ENCODE results near the gene GNE.

The GNE gene

GRCh38 chr9:36292641-36293040 lies 34.4 kb upstream of the GNE start:
- H3K4me1 ChIP-seq (ENCODE audit: control insufficient read depth, insufficient read depth, low read length, poor library complexity, severe bottlenecking), result no peaks in the 10 kb centered on the region
- H3K4me3 ChIP-seq (ENCODE audit: insufficient read depth, low read depth, low read length, poor library complexity, severe bottlenecking), result no peak overlapping the region
- no peaks in the 10 kb centered on the region for H3K36me3 ChIP-seq (ENCODE audit: control insufficient read depth, insufficient read depth, low read length)
- H3K9me3 ChIP-seq (ENCODE audit: control insufficient read depth, low read length), result no peaks in the 10 kb centered on the region
- H3K27me3 ChIP-seq (replicated peaks; ENCODE audit: control insufficient read depth, insufficient read depth, low read length, poor library complexity, severe bottlenecking), result no peaks in the 10 kb centered on the region
- DNase-seq, result no peak
- no peak overlapping the region for H3K27ac ChIP-seq (ENCODE audit: insufficient read depth, low read length, poor library complexity, severe bottlenecking)

DNA sequence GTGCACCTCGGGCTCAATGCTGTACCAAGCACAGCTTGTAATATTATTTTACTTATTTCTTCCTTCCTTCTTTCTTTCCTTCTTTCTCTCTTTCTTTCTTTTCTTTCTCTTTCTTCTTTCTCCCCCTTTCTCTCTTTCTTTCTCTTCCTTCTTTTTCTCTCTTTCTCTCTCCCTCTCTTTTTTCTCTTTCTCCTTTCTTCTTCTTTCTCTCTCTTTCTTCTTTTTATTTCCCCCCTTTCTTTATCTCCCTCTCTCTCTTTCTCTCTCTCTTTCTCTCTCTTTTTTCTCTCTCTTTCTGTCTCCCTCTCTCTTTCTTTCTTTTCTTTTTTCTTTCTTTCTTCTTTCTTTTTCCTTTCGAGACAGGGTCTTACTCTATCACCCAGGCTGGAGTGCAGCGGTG lies 32.7 kb upstream of the GNE start:
- Histone ChIP-seq H3K27ac (ENCODE audit: insufficient read depth, low read length, poor library complexity, severe bottlenecking) (no peak overlapping the region), H3K27me3 (replicated peaks; ENCODE audit: control insufficient read depth, insufficient read depth, low read length, poor library complexity, severe bottlenecking) (no peaks in the 10 kb centered on the region), H3K9me3 (ENCODE audit: control insufficient read depth, low read length) (no peaks in the 10 kb centered on the region), H3K36me3 (ENCODE audit: control insufficient read depth, insufficient read depth, low read length) (no peaks in the 10 kb centered on the region), H3K4me1 (ENCODE audit: control insufficient read depth, insufficient read depth, low read length, poor library complexity, severe bottlenecking) (no peaks in the 10 kb centered on the region), H3K4me3 (ENCODE audit: insufficient read depth, low read depth, low read length, poor library complexity, severe bottlenecking) (no peak overlapping the region)
- no peak for DNase-seq

DNA sequence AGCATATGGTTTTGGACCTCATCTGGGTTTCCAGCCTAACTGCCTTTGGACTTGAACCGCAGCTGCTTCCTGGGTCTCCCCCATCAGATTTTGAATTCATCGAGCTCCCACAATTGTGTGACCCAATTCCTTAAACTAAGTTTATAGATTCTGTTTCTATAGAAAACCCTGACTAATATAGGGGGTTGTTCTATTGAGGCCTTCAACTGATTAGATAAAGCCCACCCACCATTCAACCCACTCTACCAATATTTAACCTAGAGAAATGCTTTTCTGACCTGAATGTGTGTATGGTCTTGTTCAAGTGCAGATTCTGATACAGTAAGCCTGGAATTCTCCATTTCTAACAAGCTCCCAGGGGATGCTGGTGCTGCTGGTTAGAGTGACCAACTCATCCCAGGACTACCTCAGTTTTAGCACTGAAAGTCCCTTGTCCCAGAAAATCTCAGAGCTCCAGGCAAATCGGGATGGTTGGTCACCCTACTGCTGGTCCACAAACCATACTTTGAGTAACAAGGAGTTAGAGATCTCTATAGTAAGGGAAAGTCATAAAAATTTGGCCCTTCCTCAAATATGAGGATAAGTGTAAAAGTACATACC lies 31.7 kb upstream of the GNE start:
- Histone ChIP-seq H3K27me3 (replicated peaks; ENCODE audit: control insufficient read depth, insufficient read depth, low read length, poor library complexity, severe bottlenecking) (no peaks in the 10 kb centered on the region), H3K4me3 (ENCODE audit: insufficient read depth, low read depth, low read length, poor library complexity, severe bottlenecking) (no peak overlapping the region), H3K4me1 (ENCODE audit: control insufficient read depth, insufficient read depth, low read length, poor library complexity, severe bottlenecking) (no peaks in the 10 kb centered on the region), H3K27ac (ENCODE audit: insufficient read depth, low read length, poor library complexity, severe bottlenecking) (no peak overlapping the region), H3K9me3 (ENCODE audit: control insufficient read depth, low read length) (no peaks in the 10 kb centered on the region), H3K36me3 (ENCODE audit: control insufficient read depth, insufficient read depth, low read length) (no peaks in the 10 kb centered on the region)
- DNase-seq, result no peak

GRCh38 chr9:36288070-36288469 lies 29.8 kb upstream of the GNE start:
- DNase-seq, result no peak
- H3K4me1 ChIP-seq (ENCODE audit: control insufficient read depth, insufficient read depth, low read length, poor library complexity, severe bottlenecking), result no peaks in the 10 kb centered on the region
- no peaks in the 10 kb centered on the region for H3K36me3 ChIP-seq (ENCODE audit: control insufficient read depth, insufficient read depth, low read length)
- H3K4me3 ChIP-seq (ENCODE audit: insufficient read depth, low read depth, low read length, poor library complexity, severe bottlenecking), result no peak overlapping the region
- H3K27ac ChIP-seq (ENCODE audit: insufficient read depth, low read length, poor library complexity, severe bottlenecking), result no peak overlapping the region
- H3K27me3 ChIP-seq (replicated peaks; ENCODE audit: control insufficient read depth, insufficient read depth, low read length, poor library complexity, severe bottlenecking), result no peaks in the 10 kb centered on the region
- H3K9me3 ChIP-seq (ENCODE audit: control insufficient read depth, low read length), result no peaks in the 10 kb centered on the region

DNA sequence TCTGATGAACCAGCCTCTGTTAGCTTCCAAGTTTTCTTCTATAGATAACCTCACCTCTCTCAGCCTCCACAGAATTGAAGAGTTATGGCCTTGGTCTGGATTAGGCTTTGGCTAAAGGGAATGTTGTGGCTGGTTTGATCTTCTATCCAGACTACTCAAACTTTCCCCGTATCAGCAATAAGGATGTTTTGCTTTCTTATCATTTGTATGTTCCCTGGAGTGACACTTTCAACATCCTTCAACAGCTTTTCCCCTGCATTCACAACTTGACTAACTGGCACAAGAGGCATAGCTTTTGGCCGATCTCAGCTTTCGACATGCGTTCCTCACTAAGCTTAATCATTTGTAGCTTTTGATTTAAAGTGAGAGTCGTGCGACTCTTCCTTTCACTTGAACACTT lies 28.1 kb upstream of the GNE start:
- Histone ChIP-seq H3K4me3 (ENCODE audit: insufficient read depth, low read depth, low read length, poor library complexity, severe bottlenecking) (no peak overlapping the region), H3K27ac (ENCODE audit: insufficient read depth, low read length, poor library complexity, severe bottlenecking) (no peak overlapping the region), H3K9me3 (ENCODE audit: control insufficient read depth, low read length) (no peaks in the 10 kb centered on the region), H3K36me3 (ENCODE audit: control insufficient read depth, insufficient read depth, low read length) (no peaks in the 10 kb centered on the region), H3K27me3 (replicated peaks; ENCODE audit: control insufficient read depth, insufficient read depth, low read length, poor library complexity, severe bottlenecking) (no peaks in the 10 kb centered on the region), H3K4me1 (ENCODE audit: control insufficient read depth, insufficient read depth, low read length, poor library complexity, severe bottlenecking) (no peaks in the 10 kb centered on the region)
- no peak for DNase-seq

GRCh38 chr9:36284226-36284625 lies 26.0 kb upstream of the GNE start:
- Histone ChIP-seq H3K4me3 (ENCODE audit: insufficient read depth, low read depth, low read length, poor library complexity, severe bottlenecking) (no peak overlapping the region), H3K36me3 (ENCODE audit: control insufficient read depth, insufficient read depth, low read length) (no peaks in the 10 kb centered on the region), H3K4me1 (ENCODE audit: control insufficient read depth, insufficient read depth, low read length, poor library complexity, severe bottlenecking) (no peaks in the 10 kb centered on the region), H3K27ac (ENCODE audit: insufficient read depth, low read length, poor library complexity, severe bottlenecking) (no peak overlapping the region), H3K27me3 (replicated peaks; ENCODE audit: control insufficient read depth, insufficient read depth, low read length, poor library complexity, severe bottlenecking) (no peaks in the 10 kb centered on the region), H3K9me3 (ENCODE audit: control insufficient read depth, low read length) (no peaks in the 10 kb centered on the region)
- no peak for DNase-seq

- DNase-seq, result no peak
Observed at GRCh38 chr9:36282275-36282674, 24.0 kb upstream of the GNE start.

GRCh38 chr9:36280989-36281388 lies 22.7 kb upstream of the GNE start:
- H3K36me3 ChIP-seq (ENCODE audit: control insufficient read depth, insufficient read depth, low read length), result no peaks in the 10 kb centered on the region

More at GRCh38 chr9:36282275-36282674, 24.0 kb upstream of the GNE start:
- no peaks in the 10 kb centered on the region for H3K27me3 ChIP-seq (replicated peaks; ENCODE audit: control insufficient read depth, insufficient read depth, low read length, poor library complexity, severe bottlenecking)
- H3K4me3 ChIP-seq (ENCODE audit: insufficient read depth, low read depth, low read length, poor library complexity, severe bottlenecking), result no peak overlapping the region
- no peaks in the 10 kb centered on the region for H3K36me3 ChIP-seq (ENCODE audit: control insufficient read depth, insufficient read depth, low read length)
- H3K4me1 ChIP-seq (ENCODE audit: control insufficient read depth, insufficient read depth, low read length, poor library complexity, severe bottlenecking), result no peaks in the 10 kb centered on the region
- H3K27ac ChIP-seq (ENCODE audit: insufficient read depth, low read length, poor library complexity, severe bottlenecking), result no peak overlapping the region
- no peaks in the 10 kb centered on the region for H3K9me3 ChIP-seq (ENCODE audit: control insufficient read depth, low read length)

DNA sequence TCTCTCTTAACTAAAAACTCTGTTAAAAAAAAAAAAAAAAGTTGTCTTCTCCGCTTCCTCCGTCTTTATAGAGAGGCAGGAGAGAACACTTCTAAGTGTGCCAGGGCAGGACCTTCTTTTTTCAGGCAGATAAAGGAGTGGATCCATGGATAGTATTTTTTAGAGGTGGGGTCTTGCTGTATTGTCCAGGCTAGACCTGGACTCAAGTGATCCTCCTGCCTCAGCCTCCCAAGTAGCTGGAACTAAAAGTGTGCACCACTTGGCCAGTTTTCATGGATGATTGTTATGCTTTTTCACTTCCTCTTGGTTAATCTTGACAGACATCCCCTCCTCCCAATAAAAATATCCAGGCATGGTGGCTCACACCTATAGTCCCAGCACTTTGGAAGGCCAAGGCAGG lies 20.0 kb upstream of the GNE start:
- H3K27me3 ChIP-seq (replicated peaks; ENCODE audit: control insufficient read depth, insufficient read depth, low read length, poor library complexity, severe bottlenecking), result no peaks in the 10 kb centered on the region

More at GRCh38 chr9:36280989-36281388, 22.7 kb upstream of the GNE start:
- Histone ChIP-seq H3K27ac (ENCODE audit: insufficient read depth, low read length, poor library complexity, severe bottlenecking) (no peak overlapping the region), H3K4me1 (ENCODE audit: control insufficient read depth, insufficient read depth, low read length, poor library complexity, severe bottlenecking) (no peaks in the 10 kb centered on the region), H3K27me3 (replicated peaks; ENCODE audit: control insufficient read depth, insufficient read depth, low read length, poor library complexity, severe bottlenecking) (no peaks in the 10 kb centered on the region), H3K9me3 (ENCODE audit: control insufficient read depth, low read length) (no peaks in the 10 kb centered on the region), H3K4me3 (ENCODE audit: insufficient read depth, low read depth, low read length, poor library complexity, severe bottlenecking) (no peak overlapping the region)
- no peak for DNase-seq

GRCh38 chr9:36276781-36277181 lies 18.5 kb upstream of the GNE start:
- Histone ChIP-seq H3K4me3 (ENCODE audit: insufficient read depth, low read depth, low read length, poor library complexity, severe bottlenecking) (no peak overlapping the region), H3K27me3 (replicated peaks; ENCODE audit: control insufficient read depth, insufficient read depth, low read length, poor library complexity, severe bottlenecking) (no peaks in the 10 kb centered on the region)

More for the DNA sequence above, 20.0 kb upstream of the GNE start:
- H3K27ac ChIP-seq (ENCODE audit: insufficient read depth, low read length, poor library complexity, severe bottlenecking), result no peak overlapping the region
- no peak overlapping the region for H3K4me3 ChIP-seq (ENCODE audit: insufficient read depth, low read depth, low read length, poor library complexity, severe bottlenecking)
- no peaks in the 10 kb centered on the region for H3K36me3 ChIP-seq (ENCODE audit: control insufficient read depth, insufficient read depth, low read length)
- no peaks in the 10 kb centered on the region for H3K9me3 ChIP-seq (ENCODE audit: control insufficient read depth, low read length)
- DNase-seq, result no peak
- H3K4me1 ChIP-seq (ENCODE audit: control insufficient read depth, insufficient read depth, low read length, poor library complexity, severe bottlenecking), result no peaks in the 10 kb centered on the region

More at GRCh38 chr9:36276781-36277181, 18.5 kb upstream of the GNE start:
- Histone ChIP-seq H3K9me3 (ENCODE audit: control insufficient read depth, low read length) (no peaks in the 10 kb centered on the region), H3K4me1 (ENCODE audit: control insufficient read depth, insufficient read depth, low read length, poor library complexity, severe bottlenecking) (no peaks in the 10 kb centered on the region), H3K36me3 (ENCODE audit: control insufficient read depth, insufficient read depth, low read length) (no peaks in the 10 kb centered on the region), H3K27ac (ENCODE audit: insufficient read depth, low read length, poor library complexity, severe bottlenecking) (no peak overlapping the region)
- no peak for DNase-seq
